Neural progenitor cell (in vitro differentiated cells): Measurements from ENCODE around the gene RNF220. TPM values are rescaled to one million over a fixed set of nuclear protein-coding genes. Genes with fewer than 3 reads are reported as not detected.

Experiments used
- DNase-seq: peaks from one replicate; pipeline ENCODE4 v3.0.0-alpha.2; 2016; ENCODE audit warnings: low spot score
- H2AFZ ChIP-seq: fragments of 200-600 bp; sonication (generic); replicated peaks from 2 replicates; pipeline ENCODE4 v1.6.1; 2016; ENCODE audit warnings: antibody characterized with exemption
- H3F3A ChIP-seq: fragments of 200-600 bp; sonication (generic); 2 replicates; pipeline ENCODE4 v1.6.1; 2016; ENCODE audit warnings: antibody characterized with exemption, low read depth
- H3K27ac ChIP-seq: fragments of 200-600 bp; sonication (generic); 2 replicates; pipeline ENCODE4 v1.5.1; 2016; ENCODE audit warnings: mild to moderate bottlenecking
- H3K27me3 ChIP-seq: fragments of 200-600 bp; sonication (generic); 2 replicates; pipeline ENCODE4 v1.6.1; 2016; ENCODE audit warnings: mild to moderate bottlenecking, moderate library complexity
- H3K36me3 ChIP-seq: fragments of 200-600 bp; sonication (generic); 2 replicates; pipeline ENCODE4 v1.5.1; 2016
- H3K4me1 ChIP-seq: fragments of 200-600 bp; sonication (generic); 2 replicates; pipeline ENCODE4 v1.6.1; 2016; ENCODE audit warnings: mixed run types
- H3K4me2 ChIP-seq: fragments of 200-600 bp; sonication (generic); 2 replicates; pipeline ENCODE4 v1.6.1; 2016
- H3K4me3 ChIP-seq: fragments of 200-600 bp; sonication (generic); 2 replicates; pipeline ENCODE4 v1.5.1; 2016
- H3K79me2 ChIP-seq: fragments of 200-600 bp; sonication (generic); 2 replicates; pipeline ENCODE4 v1.6.1; 2016; ENCODE audit warnings: low read depth
- H3K9ac ChIP-seq: fragments of 200-600 bp; sonication (generic); 2 replicates; pipeline ENCODE4 v1.6.1; 2016
- H3K9me3 ChIP-seq: fragments of 200-600 bp; sonication (generic); 2 replicates; pipeline ENCODE4 v1.5.1; 2016; ENCODE audit warnings: low read depth
- H4K20me1 ChIP-seq: fragments of 200-600 bp; sonication (generic); 2 replicates; pipeline ENCODE4 v1.6.1; 2016; ENCODE audit warnings: low read depth
- H3K27ac Mint-ChIP-seq: 3 replicates; pipeline ENCODE4 v1.8.0; 2021; ENCODE audit warnings: mixed read lengths
- H3K27me3 Mint-ChIP-seq: 2 replicates; pipeline ENCODE4 v1.8.0; 2022; ENCODE audit warnings: low read depth, mild to moderate bottlenecking, inconsistent platforms, moderate library complexity, mixed read lengths; ENCODE audit not compliant: insufficient read depth
- H3K36me3 Mint-ChIP-seq: 3 replicates; pipeline ENCODE4 v1.8.0; 2021; ENCODE audit warnings: mixed read lengths
- H3K4me1 Mint-ChIP-seq: 3 replicates; pipeline ENCODE4 v1.8.0; 2021; ENCODE audit warnings: mixed read lengths
- H3K4me3 Mint-ChIP-seq: 3 replicates; pipeline ENCODE4 v1.8.0; 2021; ENCODE audit warnings: mild to moderate bottlenecking, moderate library complexity, mixed read lengths
- H3K9me3 Mint-ChIP-seq: 3 replicates; pipeline ENCODE4 v1.8.0; 2020; ENCODE audit warnings: mixed read lengths
- CTCF ChIP-seq: fragments of 200-600 bp; sonication (generic); IDR thresholded peaks from 2 replicates; pipeline ENCODE4 v1.5.1; 2017; ENCODE audit warnings: antibody characterized with exemption, mild to moderate bottlenecking
- EZH2 ChIP-seq: fragments of 200-600 bp; sonication (generic); IDR thresholded peaks from 2 replicates; pipeline ENCODE4 v1.6.1; 2017; ENCODE audit warnings: antibody characterized with exemption, mild to moderate bottlenecking, moderate library complexity
- EZH2phosphoT487 ChIP-seq: fragments of 200-600 bp; sonication (generic); IDR thresholded peaks from 2 replicates; pipeline ENCODE4 v1.6.1; 2017; ENCODE audit warnings: antibody characterized with exemption
- total RNA-seq: library from RNA; depleted of rRNA; stranded (reverse); fragments of >200 nt; gene quantifications from 2 replicates; pipeline ENCODE4 v1.2.3, GENCODE V29; 2015; ENCODE audit warnings: low replicate concordance

The RNF220 gene
- total RNA-seq, 1 donor from 2014 or later = 93.8 TPM

GRCh38 chr1:44531785-44532566 is 126.9 kb downstream of the RNF220 start:
- no peak overlapping the region for H3K9ac ChIP-seq
- no peak for TF ChIP-seq EZH2
- no peak for TF ChIP-seq EZH2phosphoT487
- no peak for TF ChIP-seq CTCF
- H3K4me1 ChIP-seq = peaks cover 6% of the 10 kb centered on the region
- no peaks in the 10 kb centered on the region for H3K36me3 ChIP-seq
- H3K9me3 ChIP-seq = no peaks in the 10 kb centered on the region
- H3K4me2 ChIP-seq = no peak overlapping the region
- DNase-seq = no peak
- H3K27me3 ChIP-seq = peaks cover 86% of the 10 kb centered on the region
- H3K4me1 Mint-ChIP-seq = no peaks in the 10 kb centered on the region
- H3K4me3 ChIP-seq = no peak overlapping the region
- H3K36me3 Mint-ChIP-seq = no peaks in the 10 kb centered on the region
- no peak overlapping the region for H3K27ac ChIP-seq
- H3K9me3 Mint-ChIP-seq = peaks cover 5% of the 10 kb centered on the region
- peaks cover 11% of the 10 kb centered on the region for H4K20me1 ChIP-seq
- H3F3A ChIP-seq = no peaks in the 10 kb centered on the region
- H3K27ac Mint-ChIP-seq = no peak overlapping the region
- H2AFZ ChIP-seq = no peak overlapping the region
- H3K4me3 Mint-ChIP-seq = no peak overlapping the region
- no peaks in the 10 kb centered on the region for H3K79me2 ChIP-seq
- peaks cover 22% of the 10 kb centered on the region for H3K27me3 Mint-ChIP-seq

- Histone ChIP-seq H3F3A (no peaks in the 10 kb centered on the region), H3K79me2 (no peaks in the 10 kb centered on the region), H3K27ac (no peak overlapping the region), H3K4me2 (no peak overlapping the region), H3K4me1 (peaks cover 6% of the 10 kb centered on the region), H2AFZ (no peak overlapping the region), H3K27me3 (peaks cover 86% of the 10 kb centered on the region), H3K36me3 (no peaks in the 10 kb centered on the region), H3K9me3 (no peaks in the 10 kb centered on the region), H3K4me3 (no peak overlapping the region), H3K9ac (no peak overlapping the region), H4K20me1 (peaks cover 16% of the 10 kb centered on the region)
- peaks cover 25% of the 10 kb centered on the region for H3K27me3 Mint-ChIP-seq
- H3K27ac Mint-ChIP-seq = no peak overlapping the region
- peaks cover 1% of the 10 kb centered on the region for H3K36me3 Mint-ChIP-seq
- no peaks in the 10 kb centered on the region for H3K4me1 Mint-ChIP-seq
- no peak for TF ChIP-seq CTCF
- TF ChIP-seq EZH2 = no peak
- no peak for TF ChIP-seq EZH2phosphoT487
- H3K4me3 Mint-ChIP-seq = no peak overlapping the region
- no peak for DNase-seq
- H3K9me3 Mint-ChIP-seq = peaks cover 7% of the 10 kb centered on the region
Measured at GRCh38 chr1:44532567-44532944, 127.5 kb downstream of the RNF220 start.

DNA sequence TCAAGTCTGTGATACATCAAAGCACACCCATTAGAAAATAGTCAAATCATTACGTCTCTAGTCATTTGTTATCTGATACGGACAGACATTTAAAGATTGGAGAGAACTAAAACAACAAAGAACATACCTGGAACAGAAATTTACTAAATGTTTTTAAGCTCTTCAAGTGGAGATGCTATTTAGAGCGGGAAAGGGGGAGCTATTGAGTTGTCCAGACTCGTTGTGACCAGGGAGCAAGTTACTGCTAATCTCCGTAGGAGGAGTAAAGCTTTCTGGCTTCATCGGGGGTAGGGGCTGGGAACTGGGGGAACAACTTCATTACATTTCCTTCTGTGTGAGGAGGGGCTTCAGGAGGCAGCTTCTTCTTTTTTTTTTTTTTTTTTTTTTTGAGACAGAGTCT is 129.7 kb downstream of the RNF220 start:
- Histone ChIP-seq H4K20me1 (peaks cover 24% of the 10 kb centered on the region), H3K27ac (no peak overlapping the region), H3K4me2 (no peak overlapping the region), H3K36me3 (no peaks in the 10 kb centered on the region), H2AFZ (no peak overlapping the region), H3K27me3 (peaks cover 98% of the 10 kb centered on the region), H3K4me3 (no peak overlapping the region), H3F3A (no peaks in the 10 kb centered on the region), H3K9ac (no peak overlapping the region), H3K4me1 (peaks cover 6% of the 10 kb centered on the region), H3K9me3 (no peaks in the 10 kb centered on the region), H3K79me2 (no peaks in the 10 kb centered on the region)
- H3K9me3 Mint-ChIP-seq = peaks cover 13% of the 10 kb centered on the region
- H3K27ac Mint-ChIP-seq = no peak overlapping the region
- DNase-seq = peak; percentile 41
- TF ChIP-seq CTCF = peak; percentile 31
- no peak for TF ChIP-seq EZH2phosphoT487
- peaks cover 5% of the 10 kb centered on the region for H3K36me3 Mint-ChIP-seq
- peaks cover 35% of the 10 kb centered on the region for H3K27me3 Mint-ChIP-seq
- peaks cover 3% of the 10 kb centered on the region for H3K4me1 Mint-ChIP-seq
- H3K4me3 Mint-ChIP-seq = no peak overlapping the region
